Trophoblast cell (in vitro differentiated cells and primary cell): ENCODE results near the gene EFNA2.

Experiments used
- DNase-seq, 2 donors: peaks; one replicate each; pipeline ENCODE4 v3.0.0-alpha.2; 2016
- H2AFZ ChIP-seq: 2 replicates; pipeline ENCODE4 v1.6.1; 2013; ENCODE audit warnings: low read length, moderate library complexity, mild to moderate bottlenecking; ENCODE audit not compliant: insufficient read depth, poor library complexity
- H2AK5ac ChIP-seq: 2 replicates; pipeline ENCODE4 v1.6.1; 2013; ENCODE audit warnings: mild to moderate bottlenecking, low read length
- H2BK120ac ChIP-seq: 2 replicates; pipeline ENCODE4 v1.6.1; 2013; ENCODE audit warnings: low read length, mild to moderate bottlenecking, moderate library complexity; ENCODE audit not compliant: insufficient read depth, poor library complexity
- H2BK12ac ChIP-seq: 2 replicates; pipeline ENCODE4 v1.6.1; 2013; ENCODE audit warnings: mild to moderate bottlenecking, low read length, moderate library complexity
- H2BK5ac ChIP-seq: 2 replicates; pipeline ENCODE4 v1.6.1; 2013; ENCODE audit warnings: low read length, low read depth, moderate library complexity, mild to moderate bottlenecking; ENCODE audit not compliant: poor library complexity
- H3K14ac ChIP-seq: 2 replicates; pipeline ENCODE4 v1.6.1; 2013; ENCODE audit warnings: mild to moderate bottlenecking, low read length
- H3K18ac ChIP-seq: 2 replicates; pipeline ENCODE4 v1.6.1; 2013; ENCODE audit warnings: mild to moderate bottlenecking, low read length
- H3K23ac ChIP-seq: 2 replicates; pipeline ENCODE4 v1.6.1; 2013; ENCODE audit warnings: low read length
- H3K27ac ChIP-seq: 2 replicates; pipeline ENCODE4 v1.5.1; 2013; ENCODE audit warnings: low read depth, mild to moderate bottlenecking, inconsistent platforms, low read length, moderate library complexity
- H3K27me3 ChIP-seq: 2 replicates; pipeline ENCODE4 v1.6.1; 2013; ENCODE audit warnings: inconsistent platforms, mild to moderate bottlenecking, low read length, moderate library complexity; ENCODE audit not compliant: insufficient read depth
- H3K36me3 ChIP-seq, 2 experiments: 1 replicate in 1 of 2; 2 replicates in 1 of 2; pipeline ENCODE4 v1.6.1; 2013; ENCODE audit warnings: low read length in 2 of 2, mild to moderate bottlenecking in 2 of 2, moderate library complexity in 1 of 2; ENCODE audit not compliant: insufficient read depth in 2 of 2, control insufficient read depth in 1 of 2
- H3K4ac ChIP-seq: 2 replicates; pipeline ENCODE4 v1.6.1; 2013; ENCODE audit warnings: low read depth, mild to moderate bottlenecking, low read length, moderate library complexity
- H3K4me1 ChIP-seq, 2 experiments: 1 replicate in 1 of 2; 2 replicates in 1 of 2; pipeline ENCODE4 v1.6.1; 2013; ENCODE audit warnings: low read length in 2 of 2, mild to moderate bottlenecking in 2 of 2, moderate library complexity in 1 of 2; ENCODE audit not compliant: insufficient read depth in 2 of 2, control insufficient read depth in 1 of 2
- H3K4me2 ChIP-seq: 2 replicates; pipeline ENCODE4 v1.6.1; 2013; ENCODE audit warnings: inconsistent platforms, mild to moderate bottlenecking, low read length, moderate library complexity
- H3K4me3 ChIP-seq: 2 replicates; pipeline ENCODE4 v1.5.1; 2013; ENCODE audit warnings: mild to moderate bottlenecking, low read depth, low read length, inconsistent platforms
- H3K79me1 ChIP-seq: one replicate; pipeline ENCODE4 v1.6.1; 2013; ENCODE audit warnings: low read length
- H3K79me2 ChIP-seq: 2 replicates; pipeline ENCODE4 v1.6.1; 2013; ENCODE audit warnings: low read length, mild to moderate bottlenecking; ENCODE audit not compliant: control insufficient read depth, insufficient read depth, poor library complexity
- H3K9ac ChIP-seq: 2 replicates; pipeline ENCODE4 v1.6.1; 2013; ENCODE audit warnings: mild to moderate bottlenecking, low read length
- H3K9me3 ChIP-seq: 2 replicates; pipeline ENCODE4 v1.6.1; 2013; ENCODE audit warnings: low read depth, mild to moderate bottlenecking, control low read depth, inconsistent platforms, low read length; ENCODE audit not compliant: insufficient read depth
- H4K12ac ChIP-seq: 2 replicates; pipeline ENCODE4 v1.6.1; 2013; ENCODE audit warnings: low read depth, mild to moderate bottlenecking, low read length, moderate library complexity
- H4K8ac ChIP-seq: 2 replicates; pipeline ENCODE4 v1.6.1; 2013; ENCODE audit warnings: low read depth, mild to moderate bottlenecking, low read length, moderate library complexity
- H4K91ac ChIP-seq: one replicate; pipeline ENCODE4 v1.6.1; 2013; ENCODE audit warnings: low read depth, mild to moderate bottlenecking, low read length, moderate library complexity
- WGBS: extraction: QIAGEN DNeasy Blood & Tissue Kit; methylation state at CpG from one replicate; pipeline ENCODE4 v1.1.7; 2013; ENCODE audit warnings: missing lambda C conversion rate; ENCODE audit not compliant: insufficient read length, insufficient coverage; ENCODE audit errors: extremely low coverage; 5-methylcytosine and 5-hydroxymethylcytosine counted together

The EFNA2 gene

DNA sequence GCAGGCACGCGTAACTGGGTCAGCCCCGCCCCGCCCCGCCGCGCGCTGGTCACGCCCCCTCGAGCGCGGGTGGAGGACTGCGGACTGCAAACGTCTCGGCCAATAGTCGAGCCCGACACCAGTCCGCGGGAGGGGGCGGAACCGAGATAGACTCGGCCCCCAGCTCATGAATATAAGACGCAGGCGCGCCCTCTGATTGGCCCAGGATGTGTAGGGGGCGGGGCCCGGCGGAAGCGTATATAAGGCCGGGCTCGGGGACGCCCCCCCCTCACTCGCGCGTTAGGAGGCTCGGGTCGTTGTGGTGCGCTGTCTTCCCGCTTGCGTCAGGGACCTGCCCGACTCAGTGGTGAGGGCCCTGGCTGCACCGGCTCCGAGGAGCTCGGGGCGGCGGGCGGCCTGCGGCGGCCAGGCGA, 16.6 kb upstream of the EFNA2 start, which contains the start of gene CIRBP:
Gene CIRBP, plus strand, starts transcription at position 268 of the 413 bp plus-strand sequence. CDS start 1,602 bp downstream, outside the sequence.
- peak within 1 kb of the TSS; percentile 89 for H3K4ac ChIP-seq
- H4K12ac ChIP-seq, result peak within 1 kb of the TSS; percentile 5
- DNase-seq, result peak; percentile 100
- no peaks in the 10 kb centered on the region for H3K9me3 ChIP-seq
- peak within 1 kb of the TSS; percentile 71 for H2BK120ac ChIP-seq
- H4K8ac ChIP-seq, result peak within 1 kb of the TSS; percentile 89
- no peaks in the 10 kb centered on the region for H3K27me3 ChIP-seq
- H3K14ac ChIP-seq, result peak within 1 kb of the TSS; percentile 88
- peak within 1 kb of the TSS; percentile 74 for H2AK5ac ChIP-seq
- H3K27ac ChIP-seq, result peak within 1 kb of the TSS; percentile 95
- peaks cover 32 to 33% of the 10 kb centered on the region in 2 experiments for H3K36me3 ChIP-seq
- peak within 1 kb of the TSS; percentile 81 for H3K18ac ChIP-seq
- H3K9ac ChIP-seq, result peak within 1 kb of the TSS; percentile 93
- peaks cover 13% of the 10 kb centered on the region for H3K79me2 ChIP-seq
- H3K4me1 ChIP-seq, result peaks cover 31 to 36% of the 10 kb centered on the region in 2 experiments
- WGBS, result no CpG with 5 or more reads among the region's 50 CpGs
- peak within 1 kb of the TSS; percentile 85 for H2BK5ac ChIP-seq
- peaks cover 23% of the 10 kb centered on the region for H3K79me1 ChIP-seq
- peak within 1 kb of the TSS; percentile 98 for H4K91ac ChIP-seq
- peak within 1 kb of the TSS; percentile 79 for H3K4me3 ChIP-seq
- H3K4me2 ChIP-seq, result peak within 1 kb of the TSS; percentile 73
- H2AFZ ChIP-seq, result no peak within 1 kb of the TSS
- H2BK12ac ChIP-seq, result no peak within 1 kb of the TSS
- H3K23ac ChIP-seq, result no peak within 1 kb of the TSS

GRCh38 chr19:1269478-1270212, 16.0 kb upstream of the EFNA2 start:
- Histone ChIP-seq H4K12ac (peak overlapping the region; percentile 5), H3K18ac (peak overlapping the region; percentile 81), H2AFZ (no peak overlapping the region), H3K9me3 (no peaks in the 10 kb centered on the region), H2BK5ac (peak overlapping the region; percentile 85), H4K8ac (peak overlapping the region; percentile 89), H3K9ac (peak overlapping the region; percentile 93), H3K4me3 (peak overlapping the region; percentile 79), H3K4ac (peak overlapping the region; percentile 89), H4K91ac (peak overlapping the region; percentile 98), H3K23ac (no peak overlapping the region), H2BK120ac (peak overlapping the region; percentile 71), H2BK12ac (no peak overlapping the region), H2AK5ac (peak overlapping the region; percentile 74), H3K14ac (peak overlapping the region; percentile 88), H3K79me1 (peaks cover 23% of the 10 kb centered on the region), H3K36me3 (peaks cover 38 to 39% of the 10 kb centered on the region in 2 experiments), H3K4me2 (peak overlapping the region; percentile 73), H3K27ac (peak overlapping the region; percentile 95), H3K79me2 (peaks cover 13% of the 10 kb centered on the region), H3K27me3 (no peaks in the 10 kb centered on the region), H3K4me1 (peaks cover 34 to 37% of the 10 kb centered on the region in 2 experiments)
- DNase-seq, result peak; percentile 63 to 89
- WGBS, result no CpG with 5 or more reads among the region's 64 CpGs

- peaks cover 31 to 35% of the 10 kb centered on the region in 2 experiments for H3K4me1 ChIP-seq
- no CpG with 5 or more reads among the region's 8 CpGs for WGBS
- peak overlapping the region; percentile 72 for H4K91ac ChIP-seq
These were observed 15.3 kb upstream of the EFNA2 start for GRCh38 chr19:1270213-1270853.

GRCh38 chr19:1270854-1271527, 14.7 kb upstream of the EFNA2 start:
- Histone ChIP-seq H2AK5ac (no peak overlapping the region), H3K18ac (no peak overlapping the region), H4K12ac (no peak overlapping the region), H3K4ac (peak overlapping the region; percentile 65), H3K27ac (no peak overlapping the region), H3K4me2 (peak overlapping the region; percentile 24), H3K9ac (no peak overlapping the region), H3K36me3 (peaks cover 42% of the 10 kb centered on the region in 2 experiments), H4K91ac (no peak overlapping the region), H3K9me3 (no peaks in the 10 kb centered on the region), H3K14ac (no peak overlapping the region), H2AFZ (no peak overlapping the region), H4K8ac (no peak overlapping the region), H3K27me3 (no peaks in the 10 kb centered on the region), H3K23ac (no peak overlapping the region), H3K79me2 (peaks cover 20% of the 10 kb centered on the region), H2BK12ac (no peak overlapping the region), H2BK5ac (no peak overlapping the region), H2BK120ac (no peak overlapping the region), H3K79me1 (peaks cover 22% of the 10 kb centered on the region), H3K4me1 (peaks cover 27 to 31% of the 10 kb centered on the region in 2 experiments), H3K4me3 (no peak overlapping the region)
- DNase-seq, result no peak
- no CpG with 5 or more reads among the region's 26 CpGs for WGBS

More at GRCh38 chr19:1270213-1270853, 15.3 kb upstream of the EFNA2 start:
- H3K9me3 ChIP-seq, result no peaks in the 10 kb centered on the region
- peaks cover 17% of the 10 kb centered on the region for H3K79me2 ChIP-seq
- DNase-seq, result no peak
- peak overlapping the region; percentile 95 for H3K27ac ChIP-seq
- H2BK120ac ChIP-seq, result peak overlapping the region; percentile 9
- H3K27me3 ChIP-seq, result no peaks in the 10 kb centered on the region
- no peak overlapping the region for H3K23ac ChIP-seq
- peak overlapping the region; percentile 85 for H3K9ac ChIP-seq
- H2AK5ac ChIP-seq, result peak overlapping the region; percentile 11
- peak overlapping the region; percentile 89 for H3K4ac ChIP-seq
- peak overlapping the region; percentile 79 for H3K4me3 ChIP-seq
- H3K4me2 ChIP-seq, result peak overlapping the region; percentile 73
- H3K14ac ChIP-seq, result peak overlapping the region; percentile 69
- peaks cover 22% of the 10 kb centered on the region for H3K79me1 ChIP-seq
- H4K8ac ChIP-seq, result peak overlapping the region; percentile 89
- H3K36me3 ChIP-seq, result peaks cover 42% of the 10 kb centered on the region in 2 experiments
- H2BK5ac ChIP-seq, result peak overlapping the region; percentile 85
- peak overlapping the region; percentile 18 for H3K18ac ChIP-seq
- H2AFZ ChIP-seq, result no peak overlapping the region
- H4K12ac ChIP-seq, result peak overlapping the region; percentile 5
- H2BK12ac ChIP-seq, result no peak overlapping the region
